ENCODE data around the gene SIAH3.

- no peak for TF ChIP-seq CTCF (IDR thresholded peaks at IDR 0.05; ENCODE audit: borderline replicate concordance, extremely low read depth, low read length, poor library complexity, severe bottlenecking)
- TF ChIP-seq EZH2 (IDR thresholded peaks at IDR 0.05; ENCODE audit: borderline replicate concordance, low read depth, low read length, severe bottlenecking) = no peak
These were observed 38.2 kb upstream of the SIAH3 start for GRCh38 chr13:45889590-45890243.

Data from DND-41 (cell line).